Activated CD4-positive, alpha-beta T cell treated with anti-CD3 and anti-CD28 coated beads, Interleukin-2, Interleukin-4, amounts not matched to agents 100 ng/mL and 50 ng/mL, durations not matched to agents 16 hours and 8 hours (primary cell): Measurements from ENCODE around the gene CERS6.

Source experiments
- DNase-seq: peaks from one replicate; pipeline ENCODE4 v3.0.0-alpha.2; 2020; ENCODE audit warnings: low spot score

The CERS6 gene

GRCh38 chr2:168671932-168672331, 215.9 kb downstream of the CERS6 start:
- DNase-seq: no peak

DNA sequence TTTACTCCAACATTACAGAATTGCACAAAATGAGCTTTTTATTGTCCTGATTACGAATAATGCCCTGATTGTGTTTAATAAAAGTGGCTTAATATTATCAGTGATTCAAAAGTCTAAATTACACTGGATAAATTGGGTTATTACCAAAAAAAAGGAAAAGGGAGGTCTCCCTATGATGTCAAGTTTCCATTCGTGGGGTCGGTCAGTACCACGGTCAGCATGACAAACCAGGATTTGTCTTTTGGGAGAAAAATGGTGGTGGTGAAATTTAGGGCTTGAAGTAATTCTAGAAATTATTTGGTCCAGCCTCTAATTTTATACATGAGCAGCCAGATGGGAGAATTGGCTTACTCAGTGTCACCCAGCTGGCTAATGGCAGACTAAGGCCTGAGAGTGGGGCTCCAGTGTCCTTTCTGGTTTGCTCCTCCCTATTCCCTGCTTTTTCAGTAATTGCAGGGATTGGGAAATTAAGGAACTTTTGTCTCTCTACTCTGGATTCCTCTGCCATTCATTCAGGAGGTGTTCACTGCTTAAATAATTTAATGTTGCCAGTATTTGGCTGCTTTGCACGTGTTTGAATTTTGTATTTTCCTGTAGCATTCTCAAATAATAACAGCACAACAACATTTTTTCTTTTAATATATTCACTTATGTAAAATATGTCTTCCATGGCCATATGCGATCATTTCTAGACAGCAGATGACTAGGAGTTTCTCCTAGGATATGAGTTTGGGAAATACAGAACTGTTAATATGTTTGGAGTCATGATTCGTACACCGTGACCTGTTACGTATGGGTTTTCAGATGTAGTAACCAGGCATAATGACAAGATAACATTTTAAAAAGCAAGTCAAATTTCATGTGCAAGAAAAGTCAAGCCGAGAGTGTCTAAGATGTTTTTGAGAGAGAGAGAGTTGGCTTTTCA, 217.5 kb downstream of the CERS6 start:
- DNase-seq: no peak

DNA sequence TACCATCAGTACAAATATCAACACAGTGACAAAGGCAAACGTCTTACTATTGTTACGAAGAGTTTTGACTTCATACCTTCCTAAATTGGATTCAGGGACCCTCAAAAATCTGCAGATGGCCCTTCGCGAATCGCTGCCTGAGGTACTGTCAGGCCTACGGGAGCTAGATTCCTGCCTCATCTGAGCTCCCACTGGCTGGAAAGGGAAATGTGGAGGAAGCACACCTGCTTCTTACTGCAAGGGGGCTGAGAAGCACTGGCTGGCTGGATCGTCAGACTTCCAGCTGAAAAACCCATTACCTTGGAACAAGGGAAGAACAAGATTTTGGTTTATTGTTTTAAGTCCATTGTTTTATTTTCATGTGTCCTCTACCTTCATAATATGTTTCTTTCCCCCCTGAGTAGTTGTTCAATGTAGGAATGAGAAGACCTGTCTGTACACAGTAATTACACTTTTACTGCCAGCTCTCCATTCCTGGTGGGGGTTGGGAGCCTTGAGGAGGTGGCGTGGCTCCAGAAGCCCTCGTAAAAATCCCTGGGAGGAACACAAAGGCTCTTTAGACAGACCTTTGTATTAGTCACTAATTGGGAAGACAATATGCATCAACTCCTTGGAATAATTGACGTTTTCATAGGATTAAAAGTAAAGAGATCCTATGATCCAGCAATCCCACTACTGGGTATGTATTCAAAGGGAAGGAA, 222.2 kb downstream of the CERS6 start:
- no peak for DNase-seq

- DNase-seq: no peak
Observed at GRCh38 chr2:168679081-168679480, 223.0 kb downstream of the CERS6 start.

- DNase-seq: no peak
Observed at GRCh38 chr2:168679741-168680310, 223.8 kb downstream of the CERS6 start.

DNA sequence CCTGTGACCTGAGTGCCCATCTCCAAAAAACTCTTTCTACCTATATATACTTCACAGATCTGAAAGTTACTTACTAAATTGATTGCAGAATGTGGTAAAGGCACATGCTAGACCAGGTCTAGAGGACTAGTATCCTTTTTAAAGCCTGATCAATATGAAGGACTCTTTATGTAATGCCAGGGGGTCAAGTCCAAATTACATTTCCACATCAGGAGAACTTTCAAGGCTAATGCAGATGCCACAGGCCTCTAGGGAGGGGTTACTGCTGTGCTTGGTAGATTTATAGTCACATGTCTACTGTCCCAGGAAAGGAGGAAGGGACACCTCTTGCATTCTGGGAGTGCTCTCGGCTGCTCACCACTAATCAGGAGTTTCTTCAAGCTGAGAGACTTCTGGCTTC, 227.9 kb downstream of the CERS6 start:
- no peak for DNase-seq

- no peak for DNase-seq
Observed at GRCh38 chr2:168684921-168685599, 229.0 kb downstream of the CERS6 start.

- DNase-seq: no peak
Observed at GRCh38 chr2:168685600-168686451, 229.8 kb downstream of the CERS6 start.

DNA sequence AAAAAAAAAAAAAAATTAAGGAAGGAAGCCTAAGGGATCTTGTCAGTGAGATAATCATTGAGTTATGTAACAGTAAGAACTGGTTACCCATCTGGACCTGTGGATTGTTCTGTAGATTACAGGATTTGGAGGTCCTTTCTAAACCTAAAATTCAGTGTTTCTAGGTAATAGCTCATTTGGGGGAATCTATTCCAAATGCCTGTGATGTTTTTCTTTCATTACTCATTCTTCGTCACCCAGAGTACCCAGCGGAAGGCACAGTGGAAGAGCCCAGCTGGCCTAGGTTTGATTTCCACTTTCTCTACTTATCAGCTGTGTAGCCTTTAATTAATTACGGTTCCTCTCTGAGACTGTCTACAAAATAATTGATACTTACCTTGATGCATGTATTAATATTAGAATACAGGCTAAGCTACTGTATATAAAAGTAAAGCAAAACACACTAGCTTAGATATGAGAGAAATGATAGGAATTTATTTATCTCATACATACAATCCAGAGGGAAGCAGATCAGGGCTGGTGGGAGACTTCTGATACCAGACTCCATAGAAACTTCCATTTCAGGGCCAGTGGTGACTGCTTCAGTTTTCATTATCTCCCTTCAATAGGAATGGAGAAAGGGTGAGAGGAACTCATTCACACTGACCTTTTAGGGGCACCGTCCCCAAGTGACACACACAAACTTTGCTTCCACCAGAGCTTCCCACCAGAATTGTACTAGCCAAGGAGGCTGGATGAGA, 230.6 kb downstream of the CERS6 start:
- DNase-seq: no peak

GRCh38 chr2:168687314-168687713, 231.2 kb downstream of the CERS6 start:
- no peak for DNase-seq

- no peak for DNase-seq
Observed at GRCh38 chr2:168690381-168690885, 234.4 kb downstream of the CERS6 start.

- no peak for DNase-seq
Observed at GRCh38 chr2:168691221-168691620, 235.1 kb downstream of the CERS6 start.

GRCh38 chr2:168692132-168692744, 236.2 kb downstream of the CERS6 start:
- DNase-seq: peak; percentile 87

DNA sequence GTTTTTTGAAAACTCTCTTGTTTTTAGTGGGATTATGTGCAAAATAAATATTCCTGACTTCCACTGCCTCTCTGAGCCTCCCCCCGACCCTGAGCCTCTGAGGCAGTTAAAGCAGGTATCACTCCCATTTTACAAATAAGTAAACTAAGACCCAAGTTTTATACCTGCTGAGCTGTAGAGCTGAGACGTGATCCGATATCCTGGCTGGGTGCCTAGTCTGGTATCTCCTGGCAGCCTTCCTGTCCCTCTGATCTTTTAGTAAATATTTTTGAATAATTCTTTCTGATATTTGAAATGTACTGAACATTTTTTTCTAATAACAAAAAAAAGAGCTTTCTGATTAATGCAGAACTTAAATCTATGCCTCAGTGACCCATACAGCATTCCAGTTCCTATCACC, 238.1 kb downstream of the CERS6 start:
- no peak for DNase-seq

DNA sequence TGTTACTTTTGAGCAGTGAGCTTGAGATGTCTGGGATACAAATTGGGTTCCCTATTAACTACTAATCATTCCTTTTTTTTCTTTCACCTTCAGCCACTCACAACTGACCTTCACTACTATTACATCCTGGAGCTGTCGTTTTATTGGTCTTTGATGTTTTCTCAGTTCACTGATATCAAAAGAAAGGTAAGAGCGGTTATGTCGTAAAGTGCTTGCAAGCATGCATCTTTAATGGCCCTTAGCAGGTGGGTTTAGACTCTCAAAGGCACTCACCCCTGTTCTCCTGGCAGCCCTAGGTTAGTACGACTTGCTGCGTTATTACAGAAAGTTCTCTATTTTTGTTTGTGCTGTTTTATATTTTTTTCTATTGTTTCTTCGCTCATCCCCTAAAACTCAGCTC, 238.8 kb downstream of the CERS6 start:
- no peak for DNase-seq

DNA sequence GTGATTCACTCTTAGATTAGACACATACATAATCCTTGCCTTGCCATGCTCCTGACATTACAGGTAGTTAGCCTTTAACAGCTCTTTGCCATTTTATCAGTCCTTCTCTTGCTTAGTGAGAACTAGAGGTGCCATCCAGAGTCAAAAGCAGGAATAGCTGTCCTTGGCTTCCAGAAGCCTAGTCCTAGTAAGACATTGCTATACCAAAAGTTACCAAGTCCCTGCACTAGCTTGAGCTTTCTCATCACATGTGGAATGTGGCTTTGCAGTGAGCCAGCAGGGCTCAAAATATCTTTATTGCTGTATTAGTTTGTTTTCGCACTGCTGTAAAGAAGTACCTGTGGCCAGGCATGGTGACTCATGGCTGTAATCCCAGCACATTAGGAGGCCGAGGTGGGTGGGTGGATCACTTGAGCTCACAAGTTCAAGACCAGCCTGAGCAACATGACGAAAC, 241.6 kb downstream of the CERS6 start:
- DNase-seq: no peak

GRCh38 chr2:168698969-168699368, 242.9 kb downstream of the CERS6 start:
- DNase-seq: no peak

- DNase-seq: no peak
Observed at GRCh38 chr2:168699844-168700417, 243.9 kb downstream of the CERS6 start.

DNA sequence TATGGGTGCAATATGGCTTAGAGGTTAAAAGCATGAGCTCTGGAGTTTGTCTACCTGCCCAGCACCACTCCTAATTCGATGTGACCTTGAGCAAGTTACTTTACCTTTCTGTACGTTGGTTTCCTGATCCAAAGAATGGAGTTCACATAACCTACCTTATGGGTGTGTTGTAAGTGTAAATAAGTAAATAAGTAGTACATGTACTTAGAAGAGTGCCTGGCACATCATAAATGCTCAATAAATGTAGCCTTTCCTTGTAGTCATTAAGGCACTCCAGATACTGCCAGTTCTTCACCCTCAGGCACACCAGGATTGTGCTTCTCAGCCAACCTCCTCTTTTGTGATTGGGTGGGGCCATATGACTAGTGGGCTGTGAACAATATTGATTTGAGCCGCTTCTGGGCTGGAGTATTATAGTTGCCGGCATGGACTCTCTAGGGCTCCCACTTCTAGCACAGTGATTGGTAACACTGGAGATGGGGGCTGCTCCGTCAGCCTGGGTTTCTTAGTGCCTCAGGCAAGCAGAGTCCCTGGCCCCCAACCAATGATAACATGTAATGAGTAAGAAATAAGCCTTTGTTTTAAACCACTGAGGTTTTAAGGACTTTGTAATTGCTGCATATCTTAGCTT, 244.7 kb downstream of the CERS6 start:
- DNase-seq: no peak
